ENCODE measurements around the gene RPP30.
"Not testable (repeated sequence)": the region's sequence is repeated elsewhere in the genome, so short reads cannot be mapped to it uniquely, and the experiment has no call there.

The RPP30 gene

DNA sequence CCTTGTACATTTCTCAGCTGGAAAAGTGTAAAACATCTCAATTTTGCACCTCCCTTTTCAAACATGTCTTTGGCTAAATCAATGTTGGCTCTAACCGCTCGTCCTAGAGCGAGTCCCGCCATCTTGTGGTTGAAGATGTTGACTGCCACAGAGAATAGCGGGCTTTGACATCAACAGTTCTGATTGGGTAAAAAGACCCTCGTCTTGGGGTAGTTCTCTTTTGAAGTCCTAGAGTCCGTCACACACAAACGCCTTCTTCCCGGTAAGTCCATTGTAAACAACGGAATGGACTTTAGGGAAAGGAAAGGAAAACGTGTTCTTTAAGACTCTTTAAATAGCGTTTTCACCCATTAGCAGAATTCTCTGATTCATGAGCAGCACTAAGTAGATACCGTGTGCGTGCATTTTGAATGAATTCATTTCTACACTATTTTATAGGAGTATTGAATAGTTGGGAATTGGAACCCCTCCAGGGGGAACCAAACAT, 452 bp upstream of the RPP30 start:
- DNase-seq (ENCODE audit: low spot score), result peak; percentile 76

GRCh38 chr10:90872648-90873020, 860 bp downstream of the RPP30 start:
- DNase-seq (ENCODE audit: low spot score), result peak; percentile 44

DNA sequence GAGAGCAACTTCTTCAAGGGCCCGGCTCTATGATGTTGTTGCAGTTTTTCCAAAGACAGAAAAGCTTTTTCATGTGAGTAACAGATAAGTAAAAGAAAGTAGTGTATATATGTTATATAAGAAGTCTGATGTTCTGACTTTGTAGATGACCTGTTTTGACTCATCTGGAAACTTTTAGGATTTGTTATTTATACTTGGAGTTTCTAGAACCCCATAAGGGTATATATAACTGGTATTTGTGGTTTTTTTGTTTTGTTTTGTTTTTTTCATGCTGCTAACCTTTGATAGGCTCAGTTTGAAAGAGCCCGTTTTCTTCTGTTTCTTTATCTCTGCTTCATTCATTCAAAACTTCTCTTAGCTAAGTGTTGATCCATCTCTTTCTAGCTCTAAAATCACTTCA, 7.3 kb downstream of the RPP30 start:
- no peak for DNase-seq (ENCODE audit: low spot score)

DNA sequence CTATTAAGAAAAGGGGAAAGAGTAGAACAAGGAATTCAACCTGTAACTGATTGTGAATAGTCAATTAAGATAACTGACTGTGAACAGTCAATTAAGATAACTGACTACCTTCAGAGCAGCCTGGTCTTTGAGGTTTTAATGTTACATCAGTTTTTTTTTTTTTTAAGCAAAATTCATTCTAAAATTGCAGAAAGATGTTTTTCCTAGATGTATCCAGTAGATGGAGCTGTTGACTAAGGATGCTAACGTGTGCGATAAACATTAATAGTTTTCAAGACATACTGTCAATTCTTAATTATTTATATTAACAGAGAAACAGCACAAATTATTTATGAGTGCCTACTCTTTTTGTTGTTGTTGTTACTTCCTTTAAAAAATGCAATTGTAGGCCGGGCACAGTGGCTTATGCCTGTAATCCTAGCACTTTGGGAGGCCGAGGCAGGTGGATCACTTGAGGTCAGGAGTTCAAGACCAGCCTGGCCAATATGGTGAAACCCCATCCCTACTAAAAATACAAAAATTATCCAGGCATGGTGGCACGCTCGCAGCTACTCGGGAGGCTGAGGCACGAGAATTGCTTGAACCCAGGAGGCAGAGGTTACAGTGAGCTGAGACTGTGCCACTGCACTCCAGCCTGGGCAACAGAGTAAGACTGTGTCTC, 8.4 kb downstream of the RPP30 start:
- DNase-seq (ENCODE audit: low spot score), result peak; percentile 53

DNA sequence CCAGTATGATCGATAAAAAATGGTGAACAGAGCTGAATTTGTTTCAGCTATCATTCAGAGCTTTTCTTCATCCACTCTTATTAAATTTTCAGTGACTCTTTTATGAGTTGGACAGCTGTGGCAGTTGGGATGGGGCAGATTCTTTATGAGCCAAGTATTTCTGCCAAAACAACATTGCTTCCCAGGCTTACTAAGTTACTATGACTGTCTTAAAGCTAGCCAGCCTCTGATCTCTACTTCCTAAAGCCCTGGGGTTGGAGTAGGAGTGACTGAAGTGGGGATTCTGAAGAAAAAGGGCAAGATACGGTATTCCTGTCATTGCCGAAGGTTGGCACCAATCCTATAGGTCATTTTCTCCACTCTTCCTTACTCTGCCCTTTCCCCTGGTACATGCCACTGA, 12.7 kb downstream of the RPP30 start:
- DNase-seq (ENCODE audit: low spot score), result no peak

- no peak for DNase-seq (ENCODE audit: low spot score)
Measured at GRCh38 chr10:90885176-90885575, 13.4 kb downstream of the RPP30 start.

DNA sequence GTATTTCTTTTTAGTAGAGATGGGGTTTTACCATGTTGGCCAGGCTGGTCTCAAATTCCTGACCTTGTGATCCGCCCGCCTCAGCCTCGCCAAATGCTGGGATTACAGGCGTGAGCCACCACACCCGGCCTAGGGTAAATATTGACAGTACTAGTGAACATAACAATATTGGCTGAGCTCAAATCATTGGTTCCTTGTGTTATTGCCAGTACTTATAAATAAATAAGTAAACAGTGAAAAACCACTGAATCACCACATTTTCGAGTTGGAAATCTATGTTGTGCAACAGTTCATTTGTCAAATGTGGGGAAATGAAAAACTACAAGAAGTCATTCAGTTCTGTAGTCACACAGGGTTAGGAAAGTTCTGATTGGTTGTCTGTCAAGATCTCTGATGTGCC, 15.8 kb downstream of the RPP30 start:
- no peak for DNase-seq (ENCODE audit: low spot score)

DNA sequence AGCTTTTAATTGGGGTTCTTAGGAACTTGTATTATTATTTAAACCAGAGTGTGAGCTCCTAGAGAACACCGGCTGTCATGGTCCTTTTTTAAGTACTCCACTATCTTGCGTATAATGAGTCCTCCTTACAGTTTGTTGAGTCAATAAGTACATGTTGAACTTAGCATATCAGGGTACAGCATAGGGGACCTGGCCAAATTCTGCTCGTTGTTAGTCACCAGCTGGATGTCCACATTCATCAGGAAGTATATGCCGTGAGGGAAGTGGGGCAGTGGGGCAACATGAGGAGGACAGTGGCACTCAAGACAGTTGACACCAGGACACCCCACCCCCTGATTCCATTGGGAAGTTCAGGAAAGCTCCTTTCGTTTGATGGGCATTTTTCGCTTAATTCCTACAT, 16.6 kb downstream of the RPP30 start:
- DNase-seq (ENCODE audit: low spot score), result no peak

DNA sequence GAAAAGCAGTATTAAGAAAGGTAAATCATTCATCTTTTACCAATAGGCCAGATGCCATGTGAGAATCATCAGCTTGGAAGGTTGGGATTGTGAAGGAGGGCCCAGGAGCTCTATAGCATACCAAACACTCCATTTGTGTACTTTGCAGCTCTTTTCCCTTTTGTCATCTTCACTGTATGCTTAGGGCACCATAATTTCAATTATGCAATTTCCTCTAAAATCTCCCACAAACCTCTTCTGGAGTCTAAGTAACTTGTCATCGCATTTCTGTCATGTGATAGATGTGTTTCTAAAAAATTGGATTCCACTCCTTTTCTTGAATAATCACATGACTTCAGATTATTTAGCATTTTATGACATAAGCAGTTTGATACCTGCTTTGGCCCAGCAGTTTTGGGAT, 17.9 kb downstream of the RPP30 start:
- DNase-seq (ENCODE audit: low spot score), result no peak

DNA sequence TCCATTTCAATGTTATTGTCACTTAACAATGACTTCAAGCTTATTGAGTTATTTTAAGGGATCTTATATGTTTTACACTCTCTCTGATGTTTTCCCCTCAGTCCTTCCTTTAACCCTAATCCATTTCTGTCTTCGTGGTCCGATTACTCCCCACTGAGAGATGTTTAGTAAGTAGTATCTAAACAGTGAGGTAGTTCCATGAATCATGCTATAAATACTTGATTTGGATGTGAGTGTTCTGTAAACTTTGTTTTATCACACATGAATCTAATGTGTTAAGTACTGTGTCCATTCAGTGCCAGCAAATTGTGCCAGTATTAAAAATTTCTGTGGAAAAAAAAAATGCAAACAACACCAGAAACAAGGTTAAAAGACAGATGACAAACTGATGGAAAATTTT, 18.6 kb downstream of the RPP30 start:
- no peak for DNase-seq (ENCODE audit: low spot score)

GRCh38 chr10:90893190-90893589, 21.4 kb downstream of the RPP30 start:
- DNase-seq (ENCODE audit: low spot score), result no peak

DNA sequence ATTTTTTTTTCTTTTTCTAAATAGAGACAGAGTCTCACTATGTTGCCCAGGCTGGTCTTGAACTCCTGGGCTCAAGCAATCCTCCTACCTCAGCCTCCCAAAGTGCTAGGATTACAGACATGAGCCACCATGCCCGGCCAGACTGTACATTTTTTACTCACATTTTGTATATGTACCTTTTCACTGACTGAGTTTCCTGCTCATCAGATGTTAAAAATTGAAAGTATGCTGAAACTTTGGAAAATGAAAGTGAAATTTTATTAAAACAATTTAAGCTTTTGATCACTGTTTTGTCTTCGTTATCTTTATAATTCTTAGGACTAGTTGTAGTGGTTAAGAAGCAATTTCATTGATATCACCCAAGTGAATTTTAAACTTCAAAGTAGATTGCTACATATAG, 25.1 kb downstream of the RPP30 start:
- DNase-seq (ENCODE audit: low spot score), result not testable (repeated sequence)

- DNase-seq (ENCODE audit: low spot score), result no peak
Measured at GRCh38 chr10:90905925-90906324, 34.2 kb downstream of the RPP30 start.

GRCh38 chr10:90906596-90906995, 34.8 kb downstream of the RPP30 start:
- no peak for DNase-seq (ENCODE audit: low spot score)

DNA sequence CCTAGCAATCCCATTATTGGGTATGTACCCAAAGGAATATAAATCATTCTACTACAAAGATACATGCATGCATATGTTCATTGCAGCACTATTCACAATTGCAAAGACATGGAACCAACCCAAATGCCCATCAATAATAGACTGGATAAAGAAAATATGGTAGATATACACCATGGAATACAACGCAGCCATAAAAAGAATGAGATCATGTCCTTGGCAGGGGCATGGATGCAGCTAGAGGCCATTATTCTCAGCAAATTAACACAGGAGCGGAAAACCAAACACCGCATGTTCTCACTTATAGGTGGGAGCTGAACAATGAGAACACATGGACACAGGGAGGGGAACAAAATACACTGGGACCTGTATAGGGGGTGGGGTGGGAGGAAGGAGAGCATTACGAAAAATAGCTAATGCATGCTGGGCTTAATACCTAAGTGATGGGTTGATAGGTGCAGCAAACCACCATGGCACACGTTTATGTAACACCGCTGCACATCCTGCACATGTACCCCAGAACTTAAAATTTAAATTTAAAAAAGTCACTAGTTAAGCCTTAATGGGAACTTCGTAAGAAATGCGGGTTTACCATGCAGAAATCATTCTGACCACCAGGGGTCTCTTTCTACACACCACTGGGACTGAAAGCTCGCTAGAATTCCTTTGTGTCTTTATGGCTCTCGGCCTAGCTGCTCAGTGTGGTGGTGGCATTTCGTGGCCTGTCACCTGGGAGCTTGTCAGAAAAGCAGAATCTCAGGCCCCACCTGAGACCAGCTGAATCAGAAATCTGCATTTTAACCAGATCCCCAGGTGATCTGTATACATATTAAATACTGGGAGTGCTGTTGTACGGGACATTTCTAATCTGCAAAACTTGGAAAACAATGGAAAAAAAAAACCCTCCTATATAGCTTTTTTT, 39.6 kb downstream of the RPP30 start:
- peak; percentile 79 for DNase-seq (ENCODE audit: low spot score)

DNA sequence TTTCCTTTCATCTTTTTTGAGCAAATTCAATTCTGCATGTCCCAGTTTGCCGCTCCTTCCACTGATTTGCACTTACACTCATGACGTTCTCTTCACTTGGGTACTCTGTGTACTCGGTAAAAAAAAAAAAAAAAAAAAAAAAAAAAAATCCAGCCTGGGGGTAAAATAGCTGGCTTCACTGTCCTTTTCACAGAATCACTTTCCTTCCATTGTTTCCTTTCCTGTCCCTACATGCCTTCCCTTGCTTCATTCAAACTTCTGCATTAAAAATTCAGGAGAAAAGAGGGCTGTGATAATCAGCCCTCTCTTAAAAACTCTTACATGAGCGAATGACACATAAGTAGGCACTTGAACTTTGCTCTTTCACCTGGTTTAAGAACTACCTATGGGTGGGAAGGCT, 40.4 kb downstream of the RPP30 start:
- no peak for DNase-seq (ENCODE audit: low spot score)

GRCh38 chr10:90912854-90913479, 41.2 kb downstream of the RPP30 start:
- no peak for DNase-seq (ENCODE audit: low spot score)

DNA sequence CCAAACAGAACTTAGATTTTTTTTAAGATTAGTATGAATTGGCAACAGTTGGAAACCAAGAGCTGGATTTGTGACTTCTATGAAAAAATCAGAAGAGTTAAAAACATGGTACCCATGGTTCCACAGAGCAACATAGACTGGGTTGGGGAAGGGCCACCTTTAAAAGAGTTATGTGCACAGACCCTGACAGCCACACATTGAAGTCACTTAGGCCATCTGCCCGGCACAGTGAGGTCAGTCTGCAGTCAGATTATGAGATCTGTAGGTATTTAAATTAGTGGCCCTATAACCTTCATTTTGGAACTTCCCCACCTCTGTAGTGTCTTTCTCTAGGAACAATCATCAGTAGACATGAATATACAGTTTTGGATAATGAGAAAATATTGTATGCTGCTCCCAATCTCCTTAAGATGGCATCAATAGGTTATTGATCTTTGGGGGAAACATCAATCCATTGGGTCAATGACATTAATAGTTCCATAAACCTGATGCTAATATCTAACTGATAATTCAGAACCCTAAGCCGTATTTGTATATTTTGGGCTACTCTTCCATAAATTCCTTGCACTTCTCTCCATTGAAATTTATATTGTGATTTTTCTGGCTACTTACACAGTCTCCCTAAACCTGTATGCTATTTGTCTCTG, 42.1 kb downstream of the RPP30 start:
- DNase-seq (ENCODE audit: low spot score), result no peak

DNA sequence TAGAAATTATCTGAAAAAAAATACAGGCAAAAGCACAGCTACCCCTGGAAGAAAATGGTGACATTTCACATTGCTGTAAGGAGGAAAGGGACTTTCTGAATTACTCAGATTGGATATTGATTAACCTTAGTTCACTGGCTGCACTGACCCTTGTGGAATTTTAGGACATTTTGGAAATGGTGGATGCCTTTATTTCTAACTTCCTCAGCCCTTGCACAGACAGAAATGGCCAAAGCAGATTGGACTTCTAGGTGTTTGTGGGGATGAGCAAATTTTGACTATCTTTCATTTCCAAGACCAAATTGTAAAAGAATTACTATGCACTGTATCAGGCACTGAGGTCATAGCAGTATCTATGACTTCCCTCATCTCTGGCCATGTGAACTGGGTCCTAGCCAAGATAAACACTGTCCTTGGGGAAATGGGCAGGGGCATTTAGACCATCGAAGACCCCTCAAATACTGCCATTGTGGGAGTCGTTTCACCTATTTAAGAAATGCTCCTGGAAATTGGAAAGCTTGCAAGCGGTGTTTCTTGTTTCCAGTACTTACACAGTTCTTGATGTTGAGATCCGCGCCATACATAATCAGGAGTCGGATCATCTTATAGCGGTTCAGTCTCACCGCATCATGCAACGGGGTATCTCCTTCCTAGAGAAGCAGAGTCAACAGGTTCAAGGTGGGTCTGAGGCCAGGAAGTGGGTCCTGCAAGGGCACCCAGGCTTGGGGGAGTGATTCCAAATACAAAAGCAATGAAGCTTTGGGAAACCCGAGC, 43.4 kb downstream of the RPP30 start:
- DNase-seq (ENCODE audit: low spot score), result no peak

DNA sequence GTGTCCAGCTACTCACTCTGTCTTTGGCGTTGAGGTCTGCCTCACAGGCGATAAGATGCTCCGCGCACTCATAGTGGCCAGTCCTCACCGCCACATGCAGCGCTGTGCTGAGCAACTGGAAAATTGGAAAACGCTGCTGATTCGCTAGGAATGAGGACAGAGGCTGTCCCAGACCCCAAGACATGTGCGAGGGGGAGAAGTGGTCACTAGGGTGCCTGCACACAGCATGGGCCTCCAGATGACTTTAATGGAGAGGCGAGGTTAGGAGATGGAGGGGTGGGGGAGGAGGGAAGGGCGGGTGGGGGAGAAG, 43.9 kb downstream of the RPP30 start:
- DNase-seq (ENCODE audit: low spot score), result no peak

- no peak for DNase-seq (ENCODE audit: low spot score)
Measured at GRCh38 chr10:90916392-90917237, 44.8 kb downstream of the RPP30 start.
